G401.6 (cell line): ENCODE results near the gene ITSN1.
"Not testable (repeated sequence)": the region's sequence is repeated elsewhere in the genome, so short reads cannot be mapped to it uniquely, and the experiment has no call there.

Experiments used
- FAIRE-seq: peaks from 2 replicates; lab custom pipeline; 2012; peaks lifted over from hg19 to GRCh38; lab: Jason Lieb, UNC

The ITSN1 gene

GRCh38 chr21:33771976-33772375 is 129.7 kb downstream of the ITSN1 start:
- FAIRE-seq: no peak

- FAIRE-seq: peak; percentile 34
Measured at GRCh38 chr21:33774551-33774950, 132.2 kb downstream of the ITSN1 start.

GRCh38 chr21:33775100-33775828 is 133.0 kb downstream of the ITSN1 start:
- no peak for FAIRE-seq

- FAIRE-seq: no peak
Measured at GRCh38 chr21:33780631-33781030, 138.3 kb downstream of the ITSN1 start.

- FAIRE-seq: no peak
Measured at GRCh38 chr21:33781121-33781520, 138.8 kb downstream of the ITSN1 start.

- peak; percentile 30 for FAIRE-seq
Measured at GRCh38 chr21:33783187-33783979, 141.1 kb downstream of the ITSN1 start.

GRCh38 chr21:33787431-33787830 is 145.1 kb downstream of the ITSN1 start:
- no peak for FAIRE-seq

GRCh38 chr21:33788438-33788837 is 146.1 kb downstream of the ITSN1 start:
- FAIRE-seq: not testable (repeated sequence)

GRCh38 chr21:33789697-33790096 is 147.4 kb downstream of the ITSN1 start:
- FAIRE-seq: no peak

GRCh38 chr21:33791073-33791472 is 148.8 kb downstream of the ITSN1 start:
- no peak for FAIRE-seq

- no peak for FAIRE-seq
Measured at GRCh38 chr21:33794596-33794995, 152.3 kb downstream of the ITSN1 start.

- FAIRE-seq: no peak
Measured at GRCh38 chr21:33797565-33797964, 155.3 kb downstream of the ITSN1 start.

GRCh38 chr21:33799378-33800090 is 157.2 kb downstream of the ITSN1 start:
- no peak for FAIRE-seq

- no peak for FAIRE-seq
Measured at GRCh38 chr21:33800753-33801423, 158.6 kb downstream of the ITSN1 start.

- FAIRE-seq: no peak
Measured at GRCh38 chr21:33801424-33802405, 159.4 kb downstream of the ITSN1 start.

GRCh38 chr21:33802481-33802880 is 160.2 kb downstream of the ITSN1 start:
- FAIRE-seq: no peak

- FAIRE-seq: no peak
Measured at GRCh38 chr21:33808715-33809367, 166.5 kb downstream of the ITSN1 start.

- no peak for FAIRE-seq
Measured at GRCh38 chr21:33810766-33811165, 168.5 kb downstream of the ITSN1 start.

- FAIRE-seq: no peak
Measured at GRCh38 chr21:33811167-33812010, 169.1 kb downstream of the ITSN1 start.
